ENCODE results near the gene INO80C.
"Not testable (repeated sequence)": the region's sequence is repeated elsewhere in the genome, so short reads cannot be mapped to it uniquely, and the experiment has no call there.

Gene INO80C

DNA sequence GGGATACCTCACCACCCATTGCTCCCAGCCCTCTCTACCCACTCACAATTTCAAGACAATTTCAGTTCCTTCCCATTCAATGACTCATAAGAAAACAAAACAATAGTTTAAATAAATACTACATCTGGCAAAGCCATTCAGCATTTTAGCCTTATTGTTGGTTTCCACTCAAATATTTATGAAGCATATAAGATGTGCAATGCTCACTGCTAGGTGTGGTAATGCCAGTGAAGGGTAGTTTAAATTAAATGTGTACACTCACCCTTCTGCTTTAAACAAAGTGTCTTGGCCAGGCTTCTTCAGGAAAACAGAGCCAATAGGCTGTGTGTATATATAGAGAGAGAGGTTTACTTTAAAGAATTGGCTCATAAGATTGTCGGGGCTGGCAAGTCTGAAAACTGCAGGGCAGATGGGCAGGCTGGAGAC, 37.0 kb downstream of the INO80C start:
- no peak for DNase-seq (ENCODE audit: low read depth in 2 of 2)

DNA sequence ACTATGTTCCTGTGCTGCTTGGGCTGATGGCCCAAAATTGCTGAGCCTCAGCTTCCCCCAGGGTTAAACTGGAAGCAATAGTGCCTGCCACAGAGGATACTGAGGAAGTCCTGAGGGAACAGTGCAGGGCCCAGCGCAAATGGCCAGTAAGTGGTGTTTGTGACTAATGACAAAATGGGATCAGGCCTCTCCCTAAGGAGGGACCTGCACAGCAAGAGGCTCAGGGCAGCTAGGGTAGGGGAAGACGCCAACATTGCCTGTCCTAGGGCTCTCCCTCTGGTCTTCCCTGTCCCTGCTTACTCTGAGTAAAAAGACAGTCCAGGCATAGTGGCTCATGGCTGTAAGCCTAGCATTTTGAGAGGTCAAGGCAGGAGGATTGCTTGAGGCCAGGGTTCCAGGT, 37.8 kb downstream of the INO80C start:
- no peak for DNase-seq (ENCODE audit: low read depth in 2 of 2)

- DNase-seq (ENCODE audit: low read depth in 2 of 2) = no peak
Observed at GRCh38 chr18:35458677-35459441, 38.9 kb downstream of the INO80C start.

DNA sequence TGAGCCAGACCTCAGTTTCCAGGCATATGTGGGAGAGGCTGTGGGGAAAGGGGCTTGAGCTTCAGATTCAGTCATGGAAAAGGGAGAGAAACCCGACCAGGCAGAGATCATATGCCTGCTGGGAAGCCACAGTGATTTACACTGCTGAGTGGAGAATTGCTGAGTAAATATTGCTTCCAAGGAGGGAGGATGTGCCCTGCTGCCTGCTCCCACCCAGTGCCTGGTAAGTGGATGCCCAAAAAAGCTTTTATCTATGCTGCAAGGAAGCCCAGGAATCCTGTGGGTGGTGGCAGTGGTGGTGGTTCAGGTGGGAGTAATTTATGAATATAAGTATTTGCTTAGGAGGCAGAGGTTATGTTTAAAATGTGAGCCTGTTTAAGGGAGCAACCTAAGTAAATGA, 39.5 kb downstream of the INO80C start:
- DNase-seq (ENCODE audit: low read depth in 2 of 2) = no peak

DNA sequence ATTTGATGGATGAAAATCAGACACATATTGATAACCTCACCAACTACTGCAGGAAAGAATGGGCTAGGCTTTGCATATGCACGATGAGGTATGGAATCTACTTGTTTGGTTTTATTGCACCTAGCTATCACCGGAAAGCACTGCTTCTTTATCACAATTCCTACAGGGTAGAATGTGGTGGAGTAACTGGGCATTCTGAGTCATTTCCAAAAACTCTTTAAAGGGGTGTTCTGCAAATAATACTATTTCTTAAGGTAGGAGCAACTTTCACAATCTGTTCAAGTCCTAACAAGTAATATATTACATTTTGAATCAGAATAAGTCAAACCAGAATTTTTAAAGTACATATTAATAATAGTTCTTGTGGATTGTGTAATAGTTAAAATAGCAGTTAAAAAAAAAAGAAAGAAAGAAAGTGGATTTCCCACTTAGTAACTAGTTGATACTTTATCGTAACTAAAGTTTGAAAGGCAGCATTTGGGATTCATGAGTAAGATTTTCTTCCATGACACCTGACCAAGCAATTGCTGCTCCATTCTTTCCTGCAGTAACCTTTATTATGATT, 40.5 kb downstream of the INO80C start:
- no peak for DNase-seq (ENCODE audit: low read depth in 2 of 2)

- no peak for DNase-seq (ENCODE audit: low read depth in 2 of 2)
Observed at GRCh38 chr18:35455926-35456763, 41.6 kb downstream of the INO80C start.

DNA sequence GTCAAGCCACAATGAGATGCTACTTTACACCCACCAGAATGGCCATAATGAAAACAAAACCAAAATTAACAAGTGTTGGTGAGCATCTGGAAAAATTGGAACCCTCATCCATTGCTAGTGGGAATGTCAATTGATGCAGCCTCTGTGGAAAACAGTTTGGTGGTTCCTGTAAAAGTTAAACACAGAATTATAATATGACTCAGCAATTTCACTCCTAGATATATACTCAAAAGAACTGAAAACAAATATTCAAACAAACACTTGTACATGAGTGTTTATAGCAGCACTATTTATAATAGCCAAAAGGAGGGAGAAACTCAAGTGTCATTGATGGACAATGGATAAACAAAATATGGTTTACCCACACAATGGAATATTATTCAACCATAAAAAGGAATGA, 43.0 kb downstream of the INO80C start:
- DNase-seq (ENCODE audit: low read depth in 2 of 2) = no peak

DNA sequence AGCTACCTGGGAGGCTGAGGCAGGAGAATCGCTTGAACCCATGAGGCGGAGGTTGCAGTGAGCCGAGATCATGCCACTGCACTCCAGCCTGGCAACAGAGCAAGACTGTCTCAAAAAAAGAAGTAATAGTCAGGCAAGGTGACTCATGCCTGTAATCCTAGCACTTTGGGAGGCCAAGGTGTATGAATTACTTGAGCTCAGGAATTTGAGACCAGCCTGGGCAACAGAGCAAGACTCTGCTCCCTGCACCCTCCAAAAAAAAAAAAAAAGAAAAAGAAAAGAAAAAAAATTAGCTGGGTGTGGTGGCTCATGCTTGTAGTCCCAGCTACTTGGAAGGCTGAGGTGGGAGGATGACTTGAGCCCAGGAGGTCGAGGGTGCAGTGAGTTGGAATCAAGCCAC, 44.7 kb downstream of the INO80C start:
- not testable (repeated sequence) for DNase-seq (ENCODE audit: low read depth in 2 of 2)

DNA sequence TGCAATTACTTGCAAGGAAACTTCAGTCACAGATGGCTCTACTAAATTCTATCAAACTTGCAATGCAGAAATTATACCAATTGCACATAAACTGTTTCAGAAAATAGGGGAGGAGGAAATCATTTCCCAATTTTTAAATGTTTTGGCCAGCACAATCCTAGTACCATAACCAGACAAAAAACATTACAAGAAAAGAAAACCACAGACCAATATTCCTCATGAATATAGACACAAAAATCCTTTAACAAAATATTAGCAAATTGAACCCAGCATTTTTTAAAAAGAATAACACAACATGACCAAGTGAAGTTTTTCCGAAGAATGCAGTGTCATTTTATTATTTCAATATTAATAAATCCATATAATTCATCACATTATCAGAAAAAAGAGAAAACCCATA, 45.8 kb downstream of the INO80C start:
- no peak for DNase-seq (ENCODE audit: low read depth in 2 of 2)

- DNase-seq (ENCODE audit: low read depth in 2 of 2) = no peak
Observed at GRCh38 chr18:35451032-35451431, 46.7 kb downstream of the INO80C start.

DNA sequence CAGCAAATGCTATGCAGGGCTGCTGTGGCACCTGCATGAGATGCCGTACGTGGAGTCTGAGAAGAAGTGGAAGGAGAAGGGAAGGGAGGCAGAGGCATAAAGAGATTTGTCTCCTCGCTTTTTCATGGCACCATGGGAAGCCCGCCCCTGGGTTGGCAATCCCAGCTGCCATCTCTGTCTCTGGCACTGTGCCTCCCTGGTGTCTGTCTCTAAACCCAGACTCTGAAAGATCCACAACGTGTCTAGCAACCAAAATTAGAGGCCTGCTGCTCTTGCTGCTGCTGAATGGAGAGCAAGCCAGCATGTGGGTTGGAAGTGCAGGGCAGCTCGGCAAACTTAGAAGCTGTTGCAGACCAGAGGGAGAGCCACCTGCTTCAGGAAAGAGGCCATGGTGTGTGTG, 53.1 kb downstream of the INO80C start:
- DNase-seq (ENCODE audit: low read depth in 2 of 2) = no peak

GRCh38 chr18:35443847-35444246, 53.9 kb downstream of the INO80C start:
- no peak for DNase-seq (ENCODE audit: low read depth in 2 of 2)

- no peak for DNase-seq (ENCODE audit: low read depth in 2 of 2)
Observed at GRCh38 chr18:35443434-35443833, 54.3 kb downstream of the INO80C start.

GRCh38 chr18:35442701-35443100, 55.1 kb downstream of the INO80C start:
- no peak for DNase-seq (ENCODE audit: low read depth in 2 of 2)

GRCh38 chr18:35441857-35442595, 55.7 kb downstream of the INO80C start:
- no peak for DNase-seq (ENCODE audit: low read depth in 2 of 2)

DNA sequence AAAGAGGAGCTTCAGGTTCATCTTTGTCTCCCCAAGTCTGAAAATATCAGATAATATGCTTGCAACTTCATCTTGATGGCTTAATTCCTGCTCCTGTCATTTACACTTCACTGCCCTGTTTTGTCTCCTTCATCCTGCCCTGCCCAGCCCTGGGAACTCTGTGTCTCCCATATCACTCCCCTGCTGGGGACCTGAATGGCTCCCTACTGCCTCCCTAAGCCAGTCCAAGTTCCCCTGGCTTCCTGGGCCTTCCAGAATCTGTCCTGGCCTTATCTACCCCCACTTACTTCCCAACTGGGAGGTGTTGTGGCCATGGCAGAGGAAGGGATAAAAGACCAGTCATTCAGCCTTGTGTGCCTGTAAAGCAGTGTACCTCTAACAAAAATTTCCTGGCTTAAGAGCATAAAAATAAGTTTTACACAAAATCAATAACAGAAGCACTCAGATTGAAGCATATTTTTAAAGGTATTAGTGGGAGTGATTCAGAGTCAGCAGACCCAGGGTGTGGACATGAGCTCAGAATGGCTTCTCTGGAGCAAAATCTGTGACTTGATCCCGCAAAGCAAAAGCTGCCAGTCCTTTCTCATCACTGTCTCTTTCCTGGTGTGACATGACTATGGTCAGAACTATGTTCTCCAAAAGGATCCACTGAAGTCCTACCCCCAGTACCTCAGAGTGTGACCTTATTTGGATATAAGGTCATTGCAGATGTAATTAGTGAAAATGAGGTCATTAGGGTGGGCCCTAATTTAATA, 59.1 kb downstream of the INO80C start:
- no peak for DNase-seq (ENCODE audit: low read depth in 2 of 2)

DNA sequence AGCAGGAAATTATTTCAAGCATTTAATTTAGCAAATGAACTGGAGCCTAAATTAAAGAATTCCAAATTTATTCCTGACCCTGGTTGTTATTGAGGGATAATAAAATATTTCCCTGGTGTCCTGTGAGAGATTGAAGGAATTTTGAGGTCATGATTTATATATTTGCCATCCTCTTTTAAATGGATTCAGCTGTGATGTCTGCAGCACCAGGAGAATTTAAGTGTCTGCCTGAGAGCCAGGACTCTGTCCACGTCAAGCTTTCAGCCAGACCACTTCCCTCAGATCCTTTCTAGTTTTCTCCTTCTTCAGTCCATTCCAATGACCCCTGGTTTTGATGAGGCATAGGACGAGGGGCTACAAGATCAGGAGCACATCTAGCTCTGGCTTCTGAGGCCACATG, 59.9 kb downstream of the INO80C start:
- no peak for DNase-seq (ENCODE audit: low read depth in 2 of 2)

DNA sequence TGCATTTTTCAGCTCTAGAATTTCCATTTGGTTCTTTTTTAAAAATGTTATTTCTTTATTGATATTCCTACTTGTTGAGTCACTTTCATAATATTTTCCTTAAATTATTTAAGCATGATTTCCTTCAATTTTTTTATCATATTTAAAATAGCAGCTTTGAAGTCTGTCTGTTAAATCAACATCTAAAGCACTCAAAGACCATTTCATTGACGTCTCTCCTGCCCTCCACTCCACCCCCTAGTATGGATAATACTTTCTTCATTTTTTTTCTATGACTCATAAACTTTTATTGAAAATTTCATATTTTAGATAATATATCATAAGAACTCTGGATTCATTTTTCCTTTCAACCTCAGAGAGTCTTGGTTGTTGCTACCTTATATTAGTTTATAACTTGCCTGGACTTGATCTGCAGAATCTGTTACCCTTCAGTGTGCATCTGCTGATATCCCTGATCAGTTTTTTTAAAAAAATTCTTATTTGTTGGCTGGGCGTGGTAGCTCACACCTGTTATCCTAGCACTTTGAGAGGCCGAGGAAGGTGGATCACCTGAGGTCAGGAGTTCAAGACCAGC, 61.6 kb downstream of the INO80C start:
- no peak for DNase-seq (ENCODE audit: low read depth in 2 of 2)

DNA sequence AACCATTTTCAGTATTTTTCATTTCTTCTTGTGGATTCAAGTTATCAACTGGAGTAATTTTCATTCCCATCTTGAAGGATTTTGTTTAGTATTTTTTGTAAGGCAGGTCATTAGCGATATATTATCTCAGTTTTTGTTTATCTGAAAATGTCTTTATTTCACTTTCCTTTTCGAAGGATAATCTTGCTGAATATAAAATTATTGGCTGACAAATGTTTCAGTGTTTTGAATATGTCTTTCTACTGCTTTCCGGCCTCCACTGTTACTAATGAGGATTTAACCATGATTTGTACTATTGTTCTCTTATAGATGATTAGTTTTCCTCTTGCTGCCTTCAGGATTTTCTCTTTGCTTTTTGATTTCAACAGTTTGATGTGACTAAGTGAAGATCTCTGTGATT, 62.4 kb downstream of the INO80C start:
- no peak for DNase-seq (ENCODE audit: low read depth in 2 of 2)

- DNase-seq (ENCODE audit: low read depth in 2 of 2) = no peak
Observed at GRCh38 chr18:35432565-35433001, 65.2 kb downstream of the INO80C start.

- no peak for DNase-seq (ENCODE audit: low read depth in 2 of 2)
Observed at GRCh38 chr18:35431374-35431741, 66.4 kb downstream of the INO80C start.
